Measurements from ENCODE around the gene YWHAB.

Gene YWHAB

GRCh38 chr20:44891826-44892225 lies 6.3 kb downstream of the YWHAB start:
- Histone ChIP-seq H3K9ac (ENCODE audit: low read depth in 1 of 2, low read length in 2 of 2) (peak overlapping the region in 1 of 2 donors; percentile 10), H3K9me3 (ENCODE audit: control insufficient read depth in 1 of 2, low read length in 2 of 2) (no peaks in the 10 kb centered on the region), H3K36me3 (ENCODE audit: control insufficient read depth in 1 of 2, insufficient read depth in 2 of 2, low read length in 2 of 2) (peaks cover 0 to 6% of the 10 kb centered on the region in 2 donors), H3K27me3 (ENCODE audit: control insufficient read depth in 1 of 2, insufficient read depth in 2 of 2, low read length in 2 of 2) (no peaks in the 10 kb centered on the region), H3K4me1 (ENCODE audit: control insufficient read depth in 1 of 2, insufficient read depth in 2 of 2, low read length in 2 of 2) (peaks cover 40 to 58% of the 10 kb centered on the region in 2 donors), H3K4me3 (ENCODE audit: low read depth in 1 of 2, low read length in 2 of 2) (no peak overlapping the region), H3K27ac (ENCODE audit: low read depth, low read length) (no peak overlapping the region)

- H3K9ac ChIP-seq (ENCODE audit: low read depth in 1 of 2, low read length in 2 of 2), result no peak overlapping the region
- H3K36me3 ChIP-seq (ENCODE audit: control insufficient read depth in 1 of 2, insufficient read depth in 2 of 2, low read length in 2 of 2), result no peaks in the 10 kb centered on the region
- H3K4me3 ChIP-seq (ENCODE audit: low read depth in 1 of 2, low read length in 2 of 2), result no peak overlapping the region
- no peaks in the 10 kb centered on the region for H3K9me3 ChIP-seq (ENCODE audit: control insufficient read depth in 1 of 2, low read length in 2 of 2)
- peaks cover 27 to 42% of the 10 kb centered on the region in 2 donors for H3K4me1 ChIP-seq (ENCODE audit: control insufficient read depth in 1 of 2, insufficient read depth in 2 of 2, low read length in 2 of 2)
- no peaks in the 10 kb centered on the region for H3K27me3 ChIP-seq (ENCODE audit: control insufficient read depth in 1 of 2, insufficient read depth in 2 of 2, low read length in 2 of 2)
- H3K27ac ChIP-seq (ENCODE audit: low read depth, low read length), result no peak overlapping the region
These were observed 9.5 kb downstream of the YWHAB start for GRCh38 chr20:44894959-44895358.

GRCh38 chr20:44896583-44896982 lies 11.1 kb downstream of the YWHAB start:
- Histone ChIP-seq H3K9me3 (ENCODE audit: control insufficient read depth in 1 of 2, low read length in 2 of 2) (no peaks in the 10 kb centered on the region), H3K36me3 (ENCODE audit: control insufficient read depth in 1 of 2, insufficient read depth in 2 of 2, low read length in 2 of 2) (peaks cover 0 to 7% of the 10 kb centered on the region in 2 donors), H3K9ac (ENCODE audit: low read depth in 1 of 2, low read length in 2 of 2) (no peak overlapping the region), H3K4me1 (ENCODE audit: control insufficient read depth in 1 of 2, insufficient read depth in 2 of 2, low read length in 2 of 2) (peaks cover 32 to 40% of the 10 kb centered on the region in 2 donors), H3K4me3 (ENCODE audit: low read depth in 1 of 2, low read length in 2 of 2) (no peak overlapping the region), H3K27ac (ENCODE audit: low read depth, low read length) (no peak overlapping the region), H3K27me3 (ENCODE audit: control insufficient read depth in 1 of 2, insufficient read depth in 2 of 2, low read length in 2 of 2) (no peaks in the 10 kb centered on the region)

GRCh38 chr20:44897133-44897532 lies 11.6 kb downstream of the YWHAB start:
- Histone ChIP-seq H3K4me3 (ENCODE audit: low read depth in 1 of 2, low read length in 2 of 2) (peak overlapping the region in 1 of 2 donors; percentile 4), H3K9ac (ENCODE audit: low read depth in 1 of 2, low read length in 2 of 2) (no peak overlapping the region), H3K27me3 (ENCODE audit: control insufficient read depth in 1 of 2, insufficient read depth in 2 of 2, low read length in 2 of 2) (no peaks in the 10 kb centered on the region), H3K36me3 (ENCODE audit: control insufficient read depth in 1 of 2, insufficient read depth in 2 of 2, low read length in 2 of 2) (peaks cover 3 to 12% of the 10 kb centered on the region in 2 donors), H3K4me1 (ENCODE audit: control insufficient read depth in 1 of 2, insufficient read depth in 2 of 2, low read length in 2 of 2) (peaks cover 32 to 37% of the 10 kb centered on the region in 2 donors), H3K27ac (ENCODE audit: low read depth, low read length) (no peak overlapping the region), H3K9me3 (ENCODE audit: control insufficient read depth in 1 of 2, low read length in 2 of 2) (no peaks in the 10 kb centered on the region)

GRCh38 chr20:44900231-44900854 lies 14.8 kb downstream of the YWHAB start:
- no peak overlapping the region for H3K4me3 ChIP-seq (ENCODE audit: low read depth in 1 of 2, low read length in 2 of 2)
- no peaks in the 10 kb centered on the region for H3K27me3 ChIP-seq (ENCODE audit: control insufficient read depth in 1 of 2, insufficient read depth in 2 of 2, low read length in 2 of 2)
- H3K4me1 ChIP-seq (ENCODE audit: control insufficient read depth in 1 of 2, insufficient read depth in 2 of 2, low read length in 2 of 2), result peaks cover 24 to 28% of the 10 kb centered on the region in 2 donors
- H3K36me3 ChIP-seq (ENCODE audit: control insufficient read depth in 1 of 2, insufficient read depth in 2 of 2, low read length in 2 of 2), result peaks cover 23 to 41% of the 10 kb centered on the region in 2 donors
- H3K9ac ChIP-seq (ENCODE audit: low read depth in 1 of 2, low read length in 2 of 2), result no peak overlapping the region
- no peak overlapping the region for H3K27ac ChIP-seq (ENCODE audit: low read depth, low read length)
- H3K9me3 ChIP-seq (ENCODE audit: control insufficient read depth in 1 of 2, low read length in 2 of 2), result no peaks in the 10 kb centered on the region

- H3K4me3 ChIP-seq (ENCODE audit: low read depth in 1 of 2, low read length in 2 of 2), result no peak overlapping the region
- no peaks in the 10 kb centered on the region for H3K27me3 ChIP-seq (ENCODE audit: control insufficient read depth in 1 of 2, insufficient read depth in 2 of 2, low read length in 2 of 2)
- H3K4me1 ChIP-seq (ENCODE audit: control insufficient read depth in 1 of 2, insufficient read depth in 2 of 2, low read length in 2 of 2), result peaks cover 14 to 15% of the 10 kb centered on the region in 2 donors
- peaks cover 30 to 56% of the 10 kb centered on the region in 2 donors for H3K36me3 ChIP-seq (ENCODE audit: control insufficient read depth in 1 of 2, insufficient read depth in 2 of 2, low read length in 2 of 2)
- H3K9ac ChIP-seq (ENCODE audit: low read depth in 1 of 2, low read length in 2 of 2), result no peak overlapping the region
- H3K27ac ChIP-seq (ENCODE audit: low read depth, low read length), result no peak overlapping the region
- no peaks in the 10 kb centered on the region for H3K9me3 ChIP-seq (ENCODE audit: control insufficient read depth in 1 of 2, low read length in 2 of 2)
These were observed 16.5 kb downstream of the YWHAB start for GRCh38 chr20:44901974-44902373.

GRCh38 chr20:44904377-44904776 lies 18.9 kb downstream of the YWHAB start:
- Histone ChIP-seq H3K36me3 (ENCODE audit: control insufficient read depth in 1 of 2, insufficient read depth in 2 of 2, low read length in 2 of 2) (peaks cover 36 to 72% of the 10 kb centered on the region in 2 donors), H3K27me3 (ENCODE audit: control insufficient read depth in 1 of 2, insufficient read depth in 2 of 2, low read length in 2 of 2) (no peaks in the 10 kb centered on the region), H3K27ac (ENCODE audit: low read depth, low read length) (no peak overlapping the region), H3K9ac (ENCODE audit: low read depth in 1 of 2, low read length in 2 of 2) (no peak overlapping the region), H3K9me3 (ENCODE audit: control insufficient read depth in 1 of 2, low read length in 2 of 2) (no peaks in the 10 kb centered on the region), H3K4me3 (ENCODE audit: low read depth in 1 of 2, low read length in 2 of 2) (no peak overlapping the region), H3K4me1 (ENCODE audit: control insufficient read depth in 1 of 2, insufficient read depth in 2 of 2, low read length in 2 of 2) (peaks cover 8 to 9% of the 10 kb centered on the region in 2 donors)

- H3K9me3 ChIP-seq (ENCODE audit: control insufficient read depth in 1 of 2, low read length in 2 of 2), result no peaks in the 10 kb centered on the region
- H3K36me3 ChIP-seq (ENCODE audit: control insufficient read depth in 1 of 2, insufficient read depth in 2 of 2, low read length in 2 of 2), result peaks cover 20 to 51% of the 10 kb centered on the region in 2 donors
- peak overlapping the region; percentile 67 to 82 for H3K4me3 ChIP-seq (ENCODE audit: low read depth in 1 of 2, low read length in 2 of 2)
- peak overlapping the region; percentile 9 to 49 for H3K9ac ChIP-seq (ENCODE audit: low read depth in 1 of 2, low read length in 2 of 2)
- no peak overlapping the region for H3K27ac ChIP-seq (ENCODE audit: low read depth, low read length)
- H3K27me3 ChIP-seq (ENCODE audit: control insufficient read depth in 1 of 2, insufficient read depth in 2 of 2, low read length in 2 of 2), result no peaks in the 10 kb centered on the region
- H3K4me1 ChIP-seq (ENCODE audit: control insufficient read depth in 1 of 2, insufficient read depth in 2 of 2, low read length in 2 of 2), result peaks cover 6 to 13% of the 10 kb centered on the region in 2 donors
These were observed 23.7 kb downstream of the YWHAB start for GRCh38 chr20:44908987-44909871.

- H3K36me3 ChIP-seq (ENCODE audit: control insufficient read depth in 1 of 2, insufficient read depth in 2 of 2, low read length in 2 of 2), result peaks cover 16 to 42% of the 10 kb centered on the region in 2 donors
- H3K27ac ChIP-seq (ENCODE audit: low read depth, low read length), result no peak within 1 kb of the TSS
- no peaks in the 10 kb centered on the region for H3K9me3 ChIP-seq (ENCODE audit: control insufficient read depth in 1 of 2, low read length in 2 of 2)
- peaks cover 6 to 13% of the 10 kb centered on the region in 2 donors for H3K4me1 ChIP-seq (ENCODE audit: control insufficient read depth in 1 of 2, insufficient read depth in 2 of 2, low read length in 2 of 2)
- peak within 1 kb of the TSS; percentile 67 to 82 for H3K4me3 ChIP-seq (ENCODE audit: low read depth in 1 of 2, low read length in 2 of 2)
- H3K9ac ChIP-seq (ENCODE audit: low read depth in 1 of 2, low read length in 2 of 2), result peak within 1 kb of the TSS; percentile 43 to 49
- H3K27me3 ChIP-seq (ENCODE audit: control insufficient read depth in 1 of 2, insufficient read depth in 2 of 2, low read length in 2 of 2), result no peaks in the 10 kb centered on the region
These were observed 24.6 kb downstream of the YWHAB start, which contains the start of gene PABPC1L for GRCh38 chr20:44909872-44910689. PABPC1L (plus strand) TSS chr20:44910060; CDS start chr20:44910144, 84 bp downstream.

Data from duodenal mucosa (tissue), 2 donors.